Inflammatory macrophage treated with lipopolysaccharide for 1 hour (primary cell): Measurements from ENCODE around the gene FOXP1.
A peak's percentile ranks its signal among the peaks of the same experiment; 100 is the strongest.

Experiments
- DNase-seq, 2 donors: peaks; one replicate each; pipeline ENCODE4 v3.0.0-alpha.2; 2020 to 2022

Gene FOXP1

GRCh38 chr3:71251156-71251775, 332.3 kb downstream of the FOXP1 start:
- DNase-seq, result no peak

GRCh38 chr3:71250026-71250425, 333.5 kb downstream of the FOXP1 start:
- no peak for DNase-seq

GRCh38 chr3:71247958-71248335, 335.6 kb downstream of the FOXP1 start:
- DNase-seq, result no peak

- DNase-seq, result peak in 1 of 2 donors; percentile 5
These were observed 336.1 kb downstream of the FOXP1 start for GRCh38 chr3:71247221-71247957.

- DNase-seq, result no peak
These were observed 337.3 kb downstream of the FOXP1 start for GRCh38 chr3:71245971-71246880.

- no peak for DNase-seq
These were observed 338.6 kb downstream of the FOXP1 start for GRCh38 chr3:71244826-71245488.

- no peak for DNase-seq
These were observed 339.2 kb downstream of the FOXP1 start for GRCh38 chr3:71244153-71244825.

GRCh38 chr3:71243229-71243628, 340.3 kb downstream of the FOXP1 start:
- DNase-seq, result no peak

- DNase-seq, result no peak
These were observed 341.5 kb downstream of the FOXP1 start for GRCh38 chr3:71241981-71242560.

GRCh38 chr3:71241246-71241901, 342.2 kb downstream of the FOXP1 start:
- DNase-seq, result no peak

- no peak for DNase-seq
These were observed 343.5 kb downstream of the FOXP1 start for GRCh38 chr3:71240034-71240433.

GRCh38 chr3:71238355-71238757, 345.2 kb downstream of the FOXP1 start:
- DNase-seq, result no peak

- no peak for DNase-seq
These were observed 345.9 kb downstream of the FOXP1 start for GRCh38 chr3:71237672-71238071.

- DNase-seq, result no peak
These were observed 347.7 kb downstream of the FOXP1 start for GRCh38 chr3:71235846-71236245.

- DNase-seq, result no peak
These were observed 350.6 kb downstream of the FOXP1 start for GRCh38 chr3:71232895-71233294.

- no peak for DNase-seq
These were observed 351.3 kb downstream of the FOXP1 start for GRCh38 chr3:71232175-71232679.

- no peak for DNase-seq
These were observed 351.8 kb downstream of the FOXP1 start for GRCh38 chr3:71231680-71232079.

- DNase-seq, result no peak
These were observed 353.4 kb downstream of the FOXP1 start for GRCh38 chr3:71229905-71230657.

- no peak for DNase-seq
These were observed 355.2 kb downstream of the FOXP1 start for GRCh38 chr3:71228156-71228866.

GRCh38 chr3:71227270-71227661, 356.3 kb downstream of the FOXP1 start:
- peak in 1 of 2 donors; percentile 12 for DNase-seq
